HG02798 (cell line): ENCODE results near the gene RGS16.

Experiments used
- ATAC-seq: cut with Tn5 transposase; IDR thresholded peaks from one replicate; pipeline ENCODE4 v1.9.1; 2021; ENCODE audit warnings: mild to moderate bottlenecking; ENCODE audit not compliant: unreplicated experiment, poor library complexity

Gene RGS16

GRCh38 chr1:182587093-182587492 is 17.1 kb downstream of the RGS16 start:
- ATAC-seq, result no peak

- no peak for ATAC-seq
Observed at GRCh38 chr1:182586380-182586779, 17.8 kb downstream of the RGS16 start.

GRCh38 chr1:182584746-182585145 is 19.4 kb downstream of the RGS16 start:
- no peak for ATAC-seq

- no peak for ATAC-seq
Observed at GRCh38 chr1:182580736-182581135, 23.5 kb downstream of the RGS16 start.

GRCh38 chr1:182575540-182576149 is 28.5 kb downstream of the RGS16 start:
- no peak for ATAC-seq

GRCh38 chr1:182574156-182574555 is 30.0 kb downstream of the RGS16 start:
- ATAC-seq, result no peak

- no peak for ATAC-seq
Observed at GRCh38 chr1:182570611-182570970, 33.6 kb downstream of the RGS16 start.

GRCh38 chr1:182569939-182570610 is 34.1 kb downstream of the RGS16 start:
- ATAC-seq, result no peak

GRCh38 chr1:182568647-182569284 is 35.4 kb downstream of the RGS16 start:
- ATAC-seq, result peak; percentile 60

GRCh38 chr1:182567629-182568028 is 36.6 kb downstream of the RGS16 start:
- no peak for ATAC-seq

- no peak for ATAC-seq
Observed at GRCh38 chr1:182565537-182565936, 38.7 kb downstream of the RGS16 start.

GRCh38 chr1:182564406-182565004 is 39.7 kb downstream of the RGS16 start:
- ATAC-seq, result no peak

- no peak for ATAC-seq
Observed at GRCh38 chr1:182563095-182563494, 41.1 kb downstream of the RGS16 start.

- ATAC-seq, result no peak
Observed at GRCh38 chr1:182561456-182561855, 42.7 kb downstream of the RGS16 start.

- ATAC-seq, result no peak
Observed at GRCh38 chr1:182560392-182560984, 43.7 kb downstream of the RGS16 start.

GRCh38 chr1:182556279-182556678 is 47.9 kb downstream of the RGS16 start:
- ATAC-seq, result no peak

GRCh38 chr1:182555493-182555892 is 48.7 kb downstream of the RGS16 start:
- ATAC-seq, result no peak

GRCh38 chr1:182552527-182552926 is 51.7 kb downstream of the RGS16 start:
- ATAC-seq, result no peak

- no peak for ATAC-seq
Observed at GRCh38 chr1:182549811-182550210, 54.4 kb downstream of the RGS16 start.

GRCh38 chr1:182549346-182549745 is 54.8 kb downstream of the RGS16 start:
- ATAC-seq, result no peak
